Measurements from ENCODE around the gene TOM1L2. TPM values are rescaled to one million over a fixed set of nuclear protein-coding genes. Genes with fewer than 3 reads are reported as not detected.

TOM1L2 gene
- total and polyA plus RNA-seq, 2 donors (not counting 1 experiment from before 2014, with no cell fraction given), result 33.9 to 35.9 TPM

- Histone ChIP-seq H3K9ac (ENCODE audit: insufficient read depth, low read length) (no peak overlapping the region), H2AFZ (ENCODE audit: low read length) (no peak overlapping the region), H3K4me2 (ENCODE audit: extremely low read depth, insufficient read depth, low read length) (no peak overlapping the region), H4K20me1 (ENCODE audit: control insufficient read depth, extremely low read depth, insufficient read depth, low read length) (no peaks in the 10 kb centered on the region), H3K9me3 (ENCODE audit: control insufficient read depth, insufficient read depth, low read depth, low read length) (no peaks in the 10 kb centered on the region), H3K4me3 (replicated peaks in 1 of 4; ENCODE audit: control extremely low read depth in 1 of 4, insufficient read depth in 1 of 4, low read depth in 3 of 4, low read length in 4 of 4) (no peak overlapping the region), H3K27me3 (ENCODE audit: control insufficient read depth, insufficient read depth, low read length) (no peaks in the 10 kb centered on the region), H3K27ac (ENCODE audit: insufficient read depth, low read length) (no peak overlapping the region), H3K36me3 (ENCODE audit: control insufficient read depth, insufficient read depth, low read length) (peaks cover 12% of the 10 kb centered on the region), H3K79me2 (ENCODE audit: control insufficient read depth, insufficient read depth, low read length) (no peaks in the 10 kb centered on the region), H3K4me1 (ENCODE audit: control insufficient read depth, extremely low read depth, insufficient read depth, low read length) (no peaks in the 10 kb centered on the region)
- no peak for TF ChIP-seq EZH2 (IDR thresholded peaks at IDR 0.05; ENCODE audit: low read length, missing control alignments)
- TF ChIP-seq, protein P1, sequence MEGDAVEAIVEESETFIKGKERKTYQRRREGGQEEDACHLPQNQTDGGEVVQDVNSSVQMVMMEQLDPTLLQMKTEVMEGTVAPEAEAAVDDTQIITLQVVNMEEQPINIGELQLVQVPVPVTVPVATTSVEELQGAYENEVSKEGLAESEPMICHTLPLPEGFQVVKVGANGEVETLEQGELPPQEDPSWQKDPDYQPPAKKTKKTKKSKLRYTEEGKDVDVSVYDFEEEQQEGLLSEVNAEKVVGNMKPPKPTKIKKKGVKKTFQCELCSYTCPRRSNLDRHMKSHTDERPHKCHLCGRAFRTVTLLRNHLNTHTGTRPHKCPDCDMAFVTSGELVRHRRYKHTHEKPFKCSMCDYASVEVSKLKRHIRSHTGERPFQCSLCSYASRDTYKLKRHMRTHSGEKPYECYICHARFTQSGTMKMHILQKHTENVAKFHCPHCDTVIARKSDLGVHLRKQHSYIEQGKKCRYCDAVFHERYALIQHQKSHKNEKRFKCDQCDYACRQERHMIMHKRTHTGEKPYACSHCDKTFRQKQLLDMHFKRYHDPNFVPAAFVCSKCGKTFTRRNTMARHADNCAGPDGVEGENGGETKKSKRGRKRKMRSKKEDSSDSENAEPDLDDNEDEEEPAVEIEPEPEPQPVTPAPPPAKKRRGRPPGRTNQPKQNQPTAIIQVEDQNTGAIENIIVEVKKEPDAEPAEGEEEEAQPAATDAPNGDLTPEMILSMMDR (conservative IDR thresholded peaks at IDR 0.05 in 1 of 2, IDR thresholded peaks at IDR 0.05 in 1 of 2; ENCODE audit: low read depth in 1 of 2, low read length in 2 of 2), result no peak
- no peak for DNase-seq (ENCODE audit: low read depth in 2 of 2)
Observed at GRCh38 chr17:17883801-17884200, 88.4 kb downstream of the TOM1L2 start.

GRCh38 chr17:17882082-17882581 lies 90.1 kb downstream of the TOM1L2 start:
- DNase-seq (ENCODE audit: low read depth in 2 of 2), result no peak
- Histone ChIP-seq H2AFZ (ENCODE audit: low read length) (no peak overlapping the region), H3K36me3 (ENCODE audit: control insufficient read depth, insufficient read depth, low read length) (peaks cover 17% of the 10 kb centered on the region), H3K9ac (ENCODE audit: insufficient read depth, low read length) (no peak overlapping the region), H3K4me3 (replicated peaks in 1 of 4; ENCODE audit: control extremely low read depth in 1 of 4, insufficient read depth in 1 of 4, low read depth in 3 of 4, low read length in 4 of 4) (no peak overlapping the region), H4K20me1 (ENCODE audit: control insufficient read depth, extremely low read depth, insufficient read depth, low read length) (no peaks in the 10 kb centered on the region), H3K9me3 (ENCODE audit: control insufficient read depth, insufficient read depth, low read depth, low read length) (no peaks in the 10 kb centered on the region), H3K4me1 (ENCODE audit: control insufficient read depth, extremely low read depth, insufficient read depth, low read length) (peaks cover 14% of the 10 kb centered on the region), H3K79me2 (ENCODE audit: control insufficient read depth, insufficient read depth, low read length) (no peaks in the 10 kb centered on the region), H3K27ac (ENCODE audit: insufficient read depth, low read length) (no peak overlapping the region), H3K4me2 (ENCODE audit: extremely low read depth, insufficient read depth, low read length) (no peak overlapping the region), H3K27me3 (ENCODE audit: control insufficient read depth, insufficient read depth, low read length) (no peaks in the 10 kb centered on the region)
- TF ChIP-seq EZH2 (IDR thresholded peaks at IDR 0.05; ENCODE audit: low read length, missing control alignments), result no peak
- TF ChIP-seq, protein P1 (conservative IDR thresholded peaks at IDR 0.05 in 1 of 2, IDR thresholded peaks at IDR 0.05 in 1 of 2; ENCODE audit: low read depth in 1 of 2, low read length in 2 of 2), result no peak

DNA sequence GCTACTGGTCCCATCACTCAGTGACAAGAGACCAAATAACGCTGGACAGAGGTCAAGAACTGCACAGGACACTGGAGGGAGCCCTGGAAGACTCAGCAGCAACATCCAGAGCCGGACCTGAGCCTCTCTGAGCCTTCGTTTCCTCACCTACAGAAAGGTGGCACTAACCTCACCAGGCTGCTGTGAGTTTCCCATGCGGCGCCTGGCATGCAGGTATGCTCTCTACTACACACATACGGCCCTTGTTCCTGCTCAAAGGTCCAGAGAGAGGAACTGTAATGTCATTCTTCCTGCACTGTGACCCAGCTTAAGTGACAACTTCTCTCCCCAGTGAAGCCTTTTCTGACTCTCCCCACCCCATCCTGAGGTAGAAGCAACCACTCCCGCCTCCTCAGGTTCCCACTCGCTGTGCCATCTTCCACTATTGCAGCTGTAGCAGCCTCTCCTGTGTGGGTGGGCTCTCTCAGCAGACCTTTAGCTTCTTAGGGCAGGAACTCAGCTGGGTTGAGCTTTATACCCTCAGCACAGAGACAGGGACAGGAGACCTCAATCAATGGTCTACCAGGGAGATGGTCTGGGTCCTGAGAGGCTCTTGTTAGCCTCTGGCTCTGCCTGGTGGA lies 91.5 kb downstream of the TOM1L2 start:
- Histone ChIP-seq H3K4me3 (replicated peaks in 1 of 4; ENCODE audit: control extremely low read depth in 1 of 4, insufficient read depth in 1 of 4, low read depth in 3 of 4, low read length in 4 of 4) (no peak overlapping the region), H2AFZ (ENCODE audit: low read length) (no peak overlapping the region), H3K9ac (ENCODE audit: insufficient read depth, low read length) (no peak overlapping the region), H4K20me1 (ENCODE audit: control insufficient read depth, extremely low read depth, insufficient read depth, low read length) (no peaks in the 10 kb centered on the region), H3K4me1 (ENCODE audit: control insufficient read depth, extremely low read depth, insufficient read depth, low read length) (peaks cover 20% of the 10 kb centered on the region), H3K27me3 (ENCODE audit: control insufficient read depth, insufficient read depth, low read length) (no peaks in the 10 kb centered on the region), H3K4me2 (ENCODE audit: extremely low read depth, insufficient read depth, low read length) (no peak overlapping the region), H3K36me3 (ENCODE audit: control insufficient read depth, insufficient read depth, low read length) (peaks cover 17% of the 10 kb centered on the region), H3K27ac (ENCODE audit: insufficient read depth, low read length) (no peak overlapping the region), H3K79me2 (ENCODE audit: control insufficient read depth, insufficient read depth, low read length) (no peaks in the 10 kb centered on the region), H3K9me3 (ENCODE audit: control insufficient read depth, insufficient read depth, low read depth, low read length) (no peaks in the 10 kb centered on the region)
- no peak for DNase-seq (ENCODE audit: low read depth in 2 of 2)
- TF ChIP-seq, protein P1 (conservative IDR thresholded peaks at IDR 0.05 in 1 of 2, IDR thresholded peaks at IDR 0.05 in 1 of 2; ENCODE audit: low read depth in 1 of 2, low read length in 2 of 2), result no peak
- no peak for TF ChIP-seq EZH2 (IDR thresholded peaks at IDR 0.05; ENCODE audit: low read length, missing control alignments)

Measured in fibroblast of lung (primary cell).